ENCODE measurements around the gene RNF224. TPM values are rescaled to one million over a fixed set of nuclear protein-coding genes. Genes with fewer than 3 reads are reported as not detected.

RNF224 gene
- polyA plus RNA-seq, 2 of the 4 experiments (the other 2 are of a cell fraction) = 0.04 TPM; not detected in 1

- ATAC-seq = peak in 1 of 2 experiments; percentile 35; a peak in 3 of 6 replicates
- CTCF ChIA-PET = interaction anchor here (1.0 to 9.9 kb wide), 10 partner anchors 11 to 95 kb away, joined by 3 to 71 read pairs (median 4); partner anchors contain the start of genes CYSRT1, RNF224, SSNA1 and TUBB4B
- POLR2A ChIA-PET = interaction anchor here (1.1 to 1.4 kb wide), 2 partner anchors 13 to 27 kb away, joined by 4 to 6 read pairs; partner anchors contain the start of genes TPRN and TUBB4B
- Histone ChIP-seq H3K27ac (no peak overlapping the region), H3K9me3 (no peaks in the 10 kb centered on the region), H3K4me3 (no peak overlapping the region), H3K4me1 (peaks cover 16% of the 10 kb centered on the region), H3K4me2 (no peak overlapping the region)
- no peak for DNase-seq (ENCODE audit: low read depth in 1 of 2, low spot score in 1 of 2)
- no peak for FAIRE-seq
- no peak for TF ChIP-seq NR3C1 (IDR thresholded peaks at IDR 0.05)
- no peak for TF ChIP-seq HDAC2 (IDR thresholded peaks at IDR 0.05)
- peak; percentile 11; the same call in 1 of the 3 replicates for TF ChIP-seq CTCF (IDR thresholded peaks at IDR 0.05)
- TF ChIP-seq RAD21 (conservative IDR thresholded peaks at IDR 0.05 in 1 of 2, IDR thresholded peaks at IDR 0.05 in 1 of 2) = peak in 1 of 2 experiments; percentile 31; a peak in 1 of 5 replicates
- WGBS (ENCODE audit: missing lambda C conversion rate) = 91% methylated on average over 39 of the region's 49 CpGs
These were observed 13.9 kb upstream of the RNF224 start for GRCh38 chr9:137213160-137214060.

DNA sequence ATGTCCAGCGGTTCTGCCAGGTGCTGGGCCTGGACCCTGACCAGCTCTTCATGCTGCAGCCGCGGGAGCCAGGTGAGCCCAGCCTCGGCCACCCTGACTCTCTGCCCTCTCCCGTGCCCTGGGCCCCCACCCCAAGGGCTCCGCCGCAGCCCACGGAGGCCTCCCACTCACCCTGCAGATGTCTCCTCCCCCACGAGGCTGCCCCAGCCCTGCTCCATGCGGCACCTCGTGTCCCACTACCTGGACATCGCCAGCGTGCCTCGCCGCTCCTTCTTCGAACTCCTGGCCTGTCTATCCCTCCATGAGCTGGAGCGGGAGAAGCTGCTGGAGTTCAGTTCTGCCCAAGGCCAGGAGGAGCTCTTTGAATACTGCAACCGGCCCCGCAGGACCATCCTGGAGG lies 12.7 kb upstream of the RNF224 start:
- FAIRE-seq (no peak), ATAC-seq (no peak), DNase-seq (ENCODE audit: low read depth in 1 of 2, low spot score in 1 of 2) (no peak)
- H3K9me3 ChIP-seq = no peaks in the 10 kb centered on the region
- H3K4me3 ChIP-seq = no peak overlapping the region
- no peak for TF ChIP-seq REST (IDR thresholded peaks at IDR 0.05)
- TF ChIP-seq MAZ (IDR thresholded peaks at IDR 0.05; ENCODE audit: borderline replicate concordance, low read depth, low read length) = no peak
- ChIA-PET CTCF (interaction anchor here (1.2 to 9.9 kb wide), 7 partner anchors 10 to 28 kb away, joined by 3 to 71 read pairs (median 6); partner anchors contain the start of genes CYSRT1, RNF224, SSNA1 and TPRN), POLR2A (interaction anchor here (1.4 kb wide), 1 partner anchor 26 kb away, joined by 6 read pairs; the partner anchor contains the start of gene TUBB4B)
- peaks cover 26% of the 10 kb centered on the region for H3K4me1 ChIP-seq
- 90% methylated on average over 19 of the region's 19 CpGs for WGBS (ENCODE audit: missing lambda C conversion rate)
- no peak overlapping the region for H3K27ac ChIP-seq
- H3K4me2 ChIP-seq = no peak overlapping the region

DNA sequence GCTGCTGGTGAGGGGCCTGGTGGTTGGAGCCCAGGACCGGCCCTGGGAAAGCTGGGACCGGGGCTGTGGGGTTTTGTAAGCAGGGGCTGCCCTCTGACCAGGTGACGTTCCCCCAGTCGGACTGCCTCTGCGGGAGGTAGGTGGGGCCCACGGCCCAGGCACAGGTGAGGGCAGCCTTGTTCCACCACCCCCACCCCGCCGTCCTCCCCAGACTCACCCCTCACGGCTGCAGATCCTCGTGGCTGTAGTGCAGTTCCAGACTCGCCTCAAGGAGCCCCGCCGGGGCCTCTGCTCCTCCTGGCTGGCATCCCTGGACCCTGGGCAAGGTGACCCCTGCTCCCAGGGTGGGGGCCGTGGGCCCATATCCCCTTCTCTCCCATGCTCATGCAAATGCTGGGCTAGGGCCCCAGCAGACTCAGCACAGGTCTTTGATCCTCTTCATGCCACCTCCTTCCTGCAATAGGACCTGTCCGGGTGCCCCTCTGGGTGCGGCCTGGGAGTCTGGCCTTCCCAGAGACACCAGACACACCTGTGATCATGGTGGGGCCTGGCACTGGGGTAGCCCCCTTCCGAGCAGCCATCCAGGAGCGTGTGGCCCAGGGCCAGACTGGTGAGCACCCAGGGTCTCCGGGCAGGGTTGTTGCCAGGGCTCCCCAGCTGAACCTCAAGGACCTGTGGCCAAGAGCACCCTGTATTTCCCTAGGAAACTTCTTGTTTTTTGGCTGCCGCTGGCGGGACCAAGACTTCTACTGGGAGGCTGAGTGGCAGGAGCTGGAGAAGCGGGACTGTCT lies 11.9 kb upstream of the RNF224 start:
- ChIA-PET CTCF (interaction anchor here (0.9 to 9.9 kb wide), 8 partner anchors 7 to 186 kb away, joined by 3 to 71 read pairs (median 5); partner anchors contain the start of genes CYSRT1, RNF224, TPRN and TUBB4B), POLR2A (no interaction called here)
- Histone ChIP-seq H3K4me2 (no peak overlapping the region), H3K4me3 (no peak overlapping the region), H3K27ac (no peak overlapping the region), H3K4me1 (peaks cover 26% of the 10 kb centered on the region), H3K9me3 (no peaks in the 10 kb centered on the region)
- FAIRE-seq = no peak
- 92% methylated on average over 10 of the region's 22 CpGs for WGBS (ENCODE audit: missing lambda C conversion rate)
- ATAC-seq = no peak
- DNase-seq (ENCODE audit: low read depth in 1 of 2, low spot score in 1 of 2) = no peak
- TF ChIP-seq PHF8 (IDR thresholded peaks at IDR 0.05; ENCODE audit: borderline replicate concordance, low read depth) (no peak), NFE2L2 (conservative IDR thresholded peaks at IDR 0.05; ENCODE audit: low read length) (no peak), CHD2 (IDR thresholded peaks at IDR 0.05; ENCODE audit: low read length, partially characterized antibody) (no peak), FOSL2 (IDR thresholded peaks at IDR 0.05) (no peak), FOSL2 (CRISPR knock-in tag; IDR thresholded peaks at IDR 0.05) (no peak), RCOR1 (IDR thresholded peaks at IDR 0.05; ENCODE audit: low read depth, low read length) (no peak), JUNB (IDR thresholded peaks at IDR 0.05) (no peak), ELK1 (IDR thresholded peaks at IDR 0.05; ENCODE audit: low read depth, low read length) (no peak), FOSB (CRISPR knock-in tag; IDR thresholded peaks at IDR 0.05) (no peak), TFCP2L1 (CRISPR knock-in tag; IDR thresholded peaks at IDR 0.05) (no peak), RARB (CRISPR knock-in tag; IDR thresholded peaks at IDR 0.05) (no peak)
- TF ChIP-seq, protein P1, sequence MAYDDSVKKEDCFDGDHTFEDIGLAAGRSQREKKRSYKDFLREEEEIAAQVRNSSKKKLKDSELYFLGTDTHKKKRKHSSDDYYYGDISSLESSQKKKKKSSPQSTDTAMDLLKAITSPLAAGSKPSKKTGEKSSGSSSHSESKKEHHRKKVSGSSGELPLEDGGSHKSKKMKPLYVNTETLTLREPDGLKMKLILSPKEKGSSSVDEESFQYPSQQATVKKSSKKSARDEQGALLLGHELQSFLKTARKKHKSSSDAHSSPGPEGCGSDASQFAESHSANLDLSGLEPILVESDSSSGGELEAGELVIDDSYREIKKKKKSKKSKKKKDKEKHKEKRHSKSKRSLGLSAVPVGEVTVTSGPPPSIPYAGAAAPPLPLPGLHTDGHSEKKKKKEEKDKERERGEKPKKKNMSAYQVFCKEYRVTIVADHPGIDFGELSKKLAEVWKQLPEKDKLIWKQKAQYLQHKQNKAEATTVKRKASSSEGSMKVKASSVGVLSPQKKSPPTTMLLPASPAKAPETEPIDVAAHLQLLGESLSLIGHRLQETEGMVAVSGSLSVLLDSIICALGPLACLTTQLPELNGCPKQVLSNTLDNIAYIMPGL (CRISPR knock-in tag; IDR thresholded peaks at IDR 0.05; ENCODE audit: borderline replicate concordance) = no peak
- TF ChIP-seq, protein P2, sequence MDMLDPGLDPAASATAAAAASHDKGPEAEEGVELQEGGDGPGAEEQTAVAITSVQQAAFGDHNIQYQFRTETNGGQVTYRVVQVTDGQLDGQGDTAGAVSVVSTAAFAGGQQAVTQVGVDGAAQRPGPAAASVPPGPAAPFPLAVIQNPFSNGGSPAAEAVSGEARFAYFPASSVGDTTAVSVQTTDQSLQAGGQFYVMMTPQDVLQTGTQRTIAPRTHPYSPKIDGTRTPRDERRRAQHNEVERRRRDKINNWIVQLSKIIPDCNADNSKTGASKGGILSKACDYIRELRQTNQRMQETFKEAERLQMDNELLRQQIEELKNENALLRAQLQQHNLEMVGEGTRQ (IDR thresholded peaks at IDR 0.05) = no peak
